Esophagus squamous epithelium (tissue), 4 donors: ENCODE results near the gene PIERCE2.

ENCODE experiments used
- POLR2A ChIP-seq, 4 donors: fragments of 450-650 bp; IDR thresholded peaks; one replicate each; pipeline ENCODE4 v1.6.1; 2017; ENCODE audit warnings: antibody characterized with exemption in 4 of 4, mild to moderate bottlenecking in 4 of 4, moderate library complexity in 3 of 4
- TF ChIP-seq, protein P1 (sequence below), 6 experiments: fragments of 450-650 bp in 4 of 6; fragments of 200-600 bp in 2 of 6; sonication (generic) in 2 of 6; IDR thresholded peaks; one replicate each; pipeline ENCODE4 v1.5.1; 2016 to 2019; ENCODE audit warnings: antibody characterized with exemption in 6 of 6, mild to moderate bottlenecking in 4 of 6, moderate library complexity in 4 of 6

DNA sequence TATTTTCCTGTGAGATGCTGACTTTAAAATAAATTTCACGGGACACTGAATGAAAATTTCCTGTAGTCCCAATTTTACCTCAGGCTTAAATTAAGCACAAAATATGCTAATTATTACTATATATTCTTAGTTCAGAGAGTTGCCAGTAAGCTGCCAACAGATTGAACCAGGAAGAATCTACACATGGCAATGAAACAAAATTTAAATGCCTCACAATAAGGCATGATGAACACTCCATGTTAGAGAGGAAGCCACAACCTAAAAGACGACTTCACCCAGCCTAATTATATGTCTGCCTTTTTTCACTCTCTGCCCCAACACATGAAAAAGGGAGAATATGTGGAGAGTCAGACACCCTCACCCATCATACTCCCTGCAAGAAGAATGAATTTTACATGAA, 60.0 kb downstream of the PIERCE2 start:
- TF ChIP-seq, protein P1, sequence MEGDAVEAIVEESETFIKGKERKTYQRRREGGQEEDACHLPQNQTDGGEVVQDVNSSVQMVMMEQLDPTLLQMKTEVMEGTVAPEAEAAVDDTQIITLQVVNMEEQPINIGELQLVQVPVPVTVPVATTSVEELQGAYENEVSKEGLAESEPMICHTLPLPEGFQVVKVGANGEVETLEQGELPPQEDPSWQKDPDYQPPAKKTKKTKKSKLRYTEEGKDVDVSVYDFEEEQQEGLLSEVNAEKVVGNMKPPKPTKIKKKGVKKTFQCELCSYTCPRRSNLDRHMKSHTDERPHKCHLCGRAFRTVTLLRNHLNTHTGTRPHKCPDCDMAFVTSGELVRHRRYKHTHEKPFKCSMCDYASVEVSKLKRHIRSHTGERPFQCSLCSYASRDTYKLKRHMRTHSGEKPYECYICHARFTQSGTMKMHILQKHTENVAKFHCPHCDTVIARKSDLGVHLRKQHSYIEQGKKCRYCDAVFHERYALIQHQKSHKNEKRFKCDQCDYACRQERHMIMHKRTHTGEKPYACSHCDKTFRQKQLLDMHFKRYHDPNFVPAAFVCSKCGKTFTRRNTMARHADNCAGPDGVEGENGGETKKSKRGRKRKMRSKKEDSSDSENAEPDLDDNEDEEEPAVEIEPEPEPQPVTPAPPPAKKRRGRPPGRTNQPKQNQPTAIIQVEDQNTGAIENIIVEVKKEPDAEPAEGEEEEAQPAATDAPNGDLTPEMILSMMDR (IDR thresholded peaks at IDR 0.05): no peak
- TF ChIP-seq POLR2A (IDR thresholded peaks at IDR 0.05): no peak
